IMR-90 (cell line): ENCODE data around the gene CEP85.

Experiments used
- SMC3 ChIP-seq: fragments of 150-350 bp; IDR thresholded peaks from 2 replicates; pipeline ENCODE4 v1.6.1; 2016; ENCODE audit warnings: low read depth, mild to moderate bottlenecking, antibody characterized with exemption, low read length, moderate library complexity
- TF ChIP-seq, protein P1 (sequence below): conservative IDR thresholded peaks from 2 replicates; pipeline ENCODE4 v1.5.1; 2012; ENCODE audit warnings: mild to moderate bottlenecking, low read depth, low read length, improper control_type of control experiment

DNA sequence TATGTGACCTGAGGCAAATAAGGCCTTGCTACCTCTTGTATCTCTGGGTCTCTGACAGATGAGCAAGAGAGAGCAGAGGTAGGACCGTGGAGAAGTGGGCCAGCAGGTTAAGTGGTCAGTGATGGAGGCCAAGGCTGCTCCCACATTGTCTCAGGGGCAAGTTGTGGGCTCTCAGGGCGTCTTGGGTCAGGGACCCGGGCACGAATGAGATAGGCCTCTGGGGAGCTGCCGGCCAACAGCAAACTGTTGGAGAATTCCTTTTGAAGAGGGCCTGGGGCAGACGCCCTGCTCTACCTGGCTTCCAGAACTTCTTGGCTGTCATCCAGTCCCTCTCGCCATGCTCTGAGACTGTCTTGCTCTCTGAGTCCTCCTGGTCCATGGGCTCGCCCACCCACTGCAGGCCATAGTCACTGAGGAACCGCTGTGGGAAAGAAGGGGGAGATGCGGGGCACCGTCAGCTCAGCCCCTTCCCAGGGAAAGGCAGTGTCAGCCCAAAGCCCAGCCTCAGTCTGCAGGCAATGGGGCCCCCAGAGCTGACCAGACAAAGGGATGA, 60.0 kb downstream of the CEP85 start:
- TF ChIP-seq, protein P1, sequence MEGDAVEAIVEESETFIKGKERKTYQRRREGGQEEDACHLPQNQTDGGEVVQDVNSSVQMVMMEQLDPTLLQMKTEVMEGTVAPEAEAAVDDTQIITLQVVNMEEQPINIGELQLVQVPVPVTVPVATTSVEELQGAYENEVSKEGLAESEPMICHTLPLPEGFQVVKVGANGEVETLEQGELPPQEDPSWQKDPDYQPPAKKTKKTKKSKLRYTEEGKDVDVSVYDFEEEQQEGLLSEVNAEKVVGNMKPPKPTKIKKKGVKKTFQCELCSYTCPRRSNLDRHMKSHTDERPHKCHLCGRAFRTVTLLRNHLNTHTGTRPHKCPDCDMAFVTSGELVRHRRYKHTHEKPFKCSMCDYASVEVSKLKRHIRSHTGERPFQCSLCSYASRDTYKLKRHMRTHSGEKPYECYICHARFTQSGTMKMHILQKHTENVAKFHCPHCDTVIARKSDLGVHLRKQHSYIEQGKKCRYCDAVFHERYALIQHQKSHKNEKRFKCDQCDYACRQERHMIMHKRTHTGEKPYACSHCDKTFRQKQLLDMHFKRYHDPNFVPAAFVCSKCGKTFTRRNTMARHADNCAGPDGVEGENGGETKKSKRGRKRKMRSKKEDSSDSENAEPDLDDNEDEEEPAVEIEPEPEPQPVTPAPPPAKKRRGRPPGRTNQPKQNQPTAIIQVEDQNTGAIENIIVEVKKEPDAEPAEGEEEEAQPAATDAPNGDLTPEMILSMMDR = no peak
- TF ChIP-seq SMC3 = no peak
